HCT116 (cell line): ENCODE measurements around the gene LPAR1.

Experiments
- ATF3 ChIP-seq: IDR thresholded peaks from 2 replicates; pipeline ENCODE4 v1.6.1; 2012
- CTCF ChIP-seq, 3 experiments: fragments of 200-600 bp in 1 of 3; sonication (generic) in 1 of 3; IDR thresholded peaks in 2 of 3; conservative IDR thresholded peaks in 1 of 3; 2 replicates each; pipeline ENCODE4 v1.5.1; 2012 to 2017; ENCODE audit warnings: low read depth in 2 of 3, low read length in 2 of 3, antibody characterized with exemption in 1 of 3, borderline replicate concordance in 1 of 3, control low read depth in 1 of 3, mild to moderate bottlenecking in 1 of 3, mixed read lengths in 1 of 3, mixed run types in 1 of 3, moderate library complexity in 1 of 3; ENCODE audit not compliant: insufficient read depth in 1 of 3
- FOSL1 ChIP-seq: IDR thresholded peaks from 2 replicates; pipeline ENCODE4 v1.6.1; 2012; ENCODE audit warnings: low read depth
- MAX ChIP-seq: IDR thresholded peaks from 2 replicates; pipeline ENCODE4 v1.6.1; 2012
- RAD21 ChIP-seq: IDR thresholded peaks from 2 replicates; pipeline ENCODE4 v1.6.1; 2012; ENCODE audit warnings: low read depth, mild to moderate bottlenecking

- TF ChIP-seq FOSL1 (no peak), CTCF (IDR thresholded peaks at IDR 0.05 in 2 of 3, conservative IDR thresholded peaks at IDR 0.05 in 1 of 3; ENCODE audit: borderline replicate concordance in 1 of 3, insufficient read depth in 1 of 3, low read depth in 2 of 3, low read length in 2 of 3) (no peak), MAX (no peak), ATF3 (no peak), RAD21 (no peak)
Measured at GRCh38 chr9:110898866-110899265, 139.4 kb downstream of the LPAR1 start.
